ENCODE results near the gene NAA60.
A peak's percentile ranks its signal among the peaks of the same experiment; 100 is the strongest.

Gene NAA60

DNA sequence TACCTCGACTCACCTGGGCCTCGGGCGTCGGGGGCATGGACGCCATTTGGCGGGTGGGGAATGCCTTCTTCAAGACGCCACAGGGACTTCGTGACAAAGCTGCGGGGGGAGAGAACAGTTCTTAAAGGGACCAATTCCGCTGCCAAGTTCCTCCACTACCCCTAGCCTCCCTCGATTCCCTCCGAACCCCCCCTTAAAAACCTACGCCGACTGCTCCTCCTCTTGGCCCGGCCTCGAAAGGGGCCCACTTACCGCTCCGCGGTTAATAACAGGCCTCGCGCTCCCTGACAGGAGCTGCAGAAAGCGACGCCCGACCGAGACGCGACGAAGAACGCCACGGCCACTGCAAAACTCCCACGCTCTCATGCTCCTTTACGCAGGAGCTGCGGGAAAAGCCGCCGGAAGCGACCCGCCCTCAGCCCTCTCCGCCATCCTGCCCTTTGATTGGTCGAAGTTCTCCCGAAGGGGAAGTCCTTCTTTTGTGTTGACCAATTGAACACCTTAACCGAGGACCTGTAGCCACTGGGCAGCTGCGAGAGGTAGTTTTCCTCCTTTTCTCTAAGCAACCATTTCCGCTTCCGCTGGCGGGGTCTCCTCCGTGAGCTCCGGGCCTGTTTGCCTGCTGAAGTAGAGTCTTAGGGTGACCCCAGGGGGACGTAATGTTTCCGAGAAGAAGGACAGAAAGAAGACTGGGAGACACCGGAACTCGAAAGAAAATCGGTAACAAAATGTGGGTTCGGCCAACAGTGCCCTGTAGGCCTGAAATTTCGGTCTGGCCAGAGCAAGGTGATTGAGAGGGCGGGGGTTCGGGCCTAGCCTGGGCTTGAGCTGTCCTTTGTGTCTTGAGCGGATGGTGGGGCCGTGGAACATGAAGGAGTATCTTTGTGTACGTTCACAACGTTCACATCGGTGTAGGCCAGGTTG lies at the start of gene NAA60, which contains the start of gene ZNF597:
Gene NAA60 (plus strand): TSS at position 573 of the 924 bp plus-strand sequence. CDS start 32,548 bp downstream, outside the sequence.
Gene ZNF597 (minus strand): TSS at position 397 of the 924 bp plus-strand sequence. CDS start 351 bp downstream, at position 46.
- DNase-seq (ENCODE audit: low read depth), result peak; percentile 95

DNA sequence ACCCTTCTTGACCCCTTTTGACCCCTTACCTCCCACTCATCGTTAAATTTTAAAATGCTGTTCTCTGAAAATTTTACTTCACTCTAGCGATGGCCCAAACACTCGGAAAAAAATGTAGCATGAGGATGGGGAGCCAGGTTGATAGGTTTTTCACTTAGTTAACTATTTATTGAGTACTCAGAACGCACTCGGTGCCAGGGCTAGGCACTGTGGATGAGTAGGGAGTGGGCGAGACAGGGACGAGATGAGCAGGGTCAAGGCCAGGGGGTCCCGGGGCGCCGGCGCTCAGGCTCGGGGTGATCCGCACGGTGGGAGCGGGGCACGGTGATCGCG lies 43.1 kb upstream of the NAA60 start:
- DNase-seq (ENCODE audit: low read depth), result no peak

DNA sequence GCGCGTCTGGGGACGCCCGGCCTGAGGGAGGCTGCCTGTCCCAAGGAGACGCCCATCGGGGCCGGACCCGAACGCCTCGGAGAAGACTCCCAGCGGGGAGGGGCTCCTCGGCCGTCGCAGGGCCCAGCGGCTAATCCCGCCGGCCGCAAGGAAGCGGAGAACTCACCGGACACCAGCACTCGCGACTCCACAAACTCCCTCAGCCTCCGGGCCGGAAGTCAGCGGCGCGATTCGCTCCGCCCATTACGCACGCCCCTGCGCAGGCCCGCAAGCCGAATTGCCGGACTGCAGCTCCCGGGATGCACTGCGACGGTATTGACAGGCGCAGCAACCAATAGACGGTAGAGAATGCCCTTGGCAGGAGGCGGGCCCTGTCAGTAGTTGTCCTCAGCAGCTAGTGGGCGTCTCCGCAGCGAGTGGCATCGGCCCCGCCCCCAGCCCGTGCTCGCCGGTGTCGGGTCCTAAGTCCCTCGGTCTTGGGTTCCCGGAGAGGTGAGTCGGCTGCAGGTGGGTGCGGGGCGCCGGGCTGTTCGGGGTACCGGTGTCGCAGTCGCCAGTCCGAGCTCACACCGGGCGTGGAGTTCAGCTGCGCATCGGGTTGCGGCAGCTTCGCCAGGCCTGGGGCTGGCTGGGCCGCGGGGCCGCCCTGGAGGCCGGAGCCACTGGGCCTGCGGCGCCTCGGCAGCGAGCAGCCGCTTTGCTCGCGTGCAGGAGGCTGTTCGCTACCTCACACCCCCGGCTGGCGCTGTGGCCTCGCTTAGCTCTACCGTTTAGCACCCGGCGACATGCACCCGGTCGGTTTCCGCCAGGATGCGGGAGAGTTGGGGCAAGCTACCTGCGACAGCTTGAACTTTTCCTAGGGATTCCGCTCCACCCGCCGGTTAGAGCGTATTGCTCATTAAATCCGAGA lies 42.4 kb upstream of the NAA60 start, which contains the start of the genes ZNF174 and ZSCAN32:
Gene ZNF174 (plus strand): TSS at position 437 of the 910 bp plus-strand sequence. CDS start 790 bp downstream, outside the sequence.
Gene ZSCAN32 (minus strand): TSS at position 226 of the 910 bp plus-strand sequence. CDS start 3,447 bp downstream, outside the sequence.
- DNase-seq (ENCODE audit: low read depth), result peak; percentile 99

DNA sequence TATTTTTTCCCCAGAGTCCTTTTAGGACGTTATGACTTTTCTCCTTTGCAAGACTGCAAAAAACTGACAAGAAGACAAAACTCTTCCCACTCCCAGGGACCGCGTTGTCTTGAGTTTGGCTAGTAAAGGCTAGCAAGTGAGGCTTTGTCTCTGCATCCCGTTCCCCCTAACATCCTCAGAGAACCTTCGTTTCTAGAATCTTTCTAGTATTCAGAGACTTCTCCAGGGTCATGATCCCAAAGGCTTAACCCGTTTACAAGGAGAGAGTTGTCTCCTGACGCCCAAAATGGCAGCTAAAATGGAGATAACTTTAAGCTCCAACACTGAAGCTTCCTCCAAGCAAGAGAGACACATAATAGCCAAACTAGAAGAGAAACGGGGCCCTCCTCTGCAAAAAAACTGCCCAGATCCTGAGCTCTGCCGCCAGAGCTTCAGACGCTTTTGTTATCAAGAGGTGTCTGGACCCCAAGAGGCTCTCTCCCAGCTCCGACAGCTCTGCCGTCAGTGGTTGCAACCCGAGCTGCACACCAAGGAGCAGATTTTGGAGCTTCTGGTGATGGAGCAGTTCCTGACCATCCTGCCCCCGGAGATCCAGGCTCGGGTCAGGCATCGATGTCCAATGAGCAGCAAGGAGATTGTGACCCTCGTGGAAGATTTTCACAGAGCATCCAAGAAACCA lies 41.6 kb upstream of the NAA60 start:
- peak; percentile 20 for DNase-seq (ENCODE audit: low read depth)

DNA sequence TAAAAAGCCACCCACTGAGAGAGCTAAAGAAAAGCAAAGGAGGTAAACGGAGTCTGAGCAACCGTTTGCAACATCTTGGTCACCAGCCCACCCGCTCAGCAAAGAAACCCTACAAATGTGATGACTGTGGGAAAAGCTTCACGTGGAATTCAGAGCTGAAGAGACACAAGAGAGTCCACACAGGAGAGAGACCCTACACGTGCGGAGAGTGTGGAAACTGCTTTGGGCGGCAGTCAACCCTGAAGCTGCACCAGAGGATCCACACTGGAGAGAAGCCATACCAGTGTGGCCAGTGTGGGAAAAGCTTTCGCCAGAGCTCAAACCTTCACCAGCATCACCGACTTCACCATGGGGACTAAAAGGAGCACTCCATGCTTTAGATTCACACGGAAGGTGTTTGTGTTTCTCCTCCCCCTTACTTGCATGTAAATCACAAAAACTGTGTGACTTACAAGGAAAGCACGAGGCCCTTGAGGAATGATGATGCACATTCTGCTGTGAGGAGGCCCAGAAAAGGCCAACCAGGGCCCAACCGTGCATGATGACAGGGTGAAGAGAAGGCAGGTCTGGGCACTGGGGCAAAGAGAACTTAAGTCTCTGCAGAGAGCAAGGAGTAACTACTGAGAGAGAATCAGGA lies 34.8 kb upstream of the NAA60 start:
- no peak for DNase-seq (ENCODE audit: low read depth)

DNA sequence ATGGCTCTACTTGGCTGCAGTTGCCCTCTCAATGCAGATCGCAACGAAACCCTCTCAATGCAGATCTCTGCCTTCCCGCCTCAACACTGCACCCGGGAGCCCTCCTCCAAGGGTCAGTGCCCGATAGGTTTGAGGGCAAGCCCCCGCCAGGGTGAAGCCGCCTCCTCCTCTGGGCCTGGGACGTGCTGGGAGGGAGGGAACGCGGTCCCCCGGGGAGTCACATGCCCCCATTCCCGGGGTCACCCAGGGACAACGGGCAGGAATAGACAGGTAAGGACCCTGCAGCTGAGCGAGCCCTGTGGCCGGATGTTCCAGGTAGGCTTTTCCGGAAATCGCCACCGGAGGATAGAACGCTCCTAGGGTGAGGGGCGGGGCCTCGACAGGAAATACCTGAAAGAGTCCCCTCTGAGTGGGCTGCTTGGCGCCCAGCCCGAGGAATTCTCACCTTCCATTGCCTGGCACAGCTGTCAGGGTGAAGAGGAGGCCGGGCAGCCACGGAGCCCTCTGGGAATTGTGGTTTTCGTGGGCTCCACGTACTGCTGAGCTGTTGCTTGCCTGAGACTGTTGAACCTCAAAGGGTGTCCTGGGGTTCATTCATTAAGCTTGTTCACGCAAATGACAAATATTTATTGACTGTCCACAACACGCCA lies 29.6 kb upstream of the NAA60 start:
- DNase-seq (ENCODE audit: low read depth), result no peak

DNA sequence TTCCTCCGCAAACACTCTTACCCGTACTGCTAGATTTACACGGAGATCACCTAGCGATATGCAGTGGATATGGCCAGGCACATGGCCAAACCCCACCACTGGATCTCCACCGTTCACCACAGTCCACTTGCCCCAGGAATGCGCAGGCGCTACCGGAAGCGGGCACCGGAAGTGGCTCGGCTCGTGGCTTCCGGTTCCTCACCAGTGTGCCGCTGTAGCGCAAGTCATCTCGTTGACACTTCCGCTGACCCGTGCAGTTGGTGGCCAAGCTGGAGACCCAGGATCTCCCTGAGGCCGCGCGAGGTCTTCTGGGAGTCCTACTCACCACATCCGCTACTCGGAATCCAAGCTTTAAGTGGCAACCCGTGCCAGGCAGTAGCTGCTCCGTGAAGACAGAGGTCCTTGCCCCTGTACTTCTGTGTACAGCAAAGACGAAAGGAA lies 11.7 kb upstream of the NAA60 start:
- peak; percentile 73 for DNase-seq (ENCODE audit: low read depth)

DNA sequence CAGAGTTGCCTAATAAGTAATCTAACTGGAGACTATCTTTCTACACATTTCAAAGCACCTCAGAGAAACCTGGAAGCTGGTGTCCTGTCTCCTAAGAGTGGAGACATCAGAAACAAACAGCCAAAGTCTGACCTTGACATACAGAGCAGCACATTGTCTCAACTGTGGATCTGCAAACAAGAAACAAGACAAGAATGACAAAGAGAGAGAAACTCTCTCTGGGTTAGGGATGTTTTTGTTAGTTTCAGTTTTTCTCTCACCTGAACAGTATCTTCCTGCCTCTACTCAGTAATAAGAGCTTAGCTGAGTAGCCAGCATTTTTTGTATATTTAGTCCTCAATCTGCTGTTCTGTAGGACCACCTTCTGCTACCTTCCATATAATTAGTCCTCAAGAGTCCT lies 9.1 kb upstream of the NAA60 start:
- DNase-seq (ENCODE audit: low read depth), result no peak

DNA sequence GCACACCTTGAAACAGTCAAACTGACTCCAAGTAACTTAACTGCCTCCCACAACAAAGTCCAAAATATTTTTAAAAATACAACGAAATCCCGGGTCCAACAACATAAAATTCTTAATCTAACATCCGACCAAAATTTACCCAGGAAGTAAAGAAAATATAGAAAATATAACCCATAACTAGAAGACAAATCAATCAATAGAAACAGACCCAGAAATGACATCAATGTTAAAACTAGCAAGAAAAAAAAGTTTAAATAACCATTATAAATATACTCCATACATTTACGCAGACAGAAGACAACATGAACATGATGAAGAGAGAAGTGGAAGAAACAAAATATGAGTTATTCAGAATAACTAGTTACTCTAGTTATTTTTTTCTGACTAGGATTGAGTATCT lies 3.8 kb upstream of the NAA60 start:
- no peak for DNase-seq (ENCODE audit: low read depth)

DNA sequence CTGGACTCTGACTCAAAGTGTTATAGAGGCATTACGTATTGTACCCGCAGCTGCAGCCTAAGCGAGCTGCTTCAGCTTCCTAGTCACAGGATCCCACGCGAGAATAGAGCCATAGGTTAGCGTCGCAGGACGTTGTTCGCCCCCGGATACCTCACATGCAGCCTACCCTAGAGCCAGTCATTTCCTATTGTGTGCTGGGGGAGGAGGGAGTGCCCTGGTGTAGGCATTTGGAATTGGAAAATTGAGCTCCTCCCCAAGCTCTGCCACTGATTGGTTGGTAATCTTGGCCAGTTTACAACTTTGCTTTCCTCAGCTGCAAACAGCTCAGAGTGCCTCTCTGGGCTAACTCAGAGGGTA lies 530 bp downstream of the NAA60 start:
- DNase-seq (ENCODE audit: low read depth), result peak; percentile 84

DNA sequence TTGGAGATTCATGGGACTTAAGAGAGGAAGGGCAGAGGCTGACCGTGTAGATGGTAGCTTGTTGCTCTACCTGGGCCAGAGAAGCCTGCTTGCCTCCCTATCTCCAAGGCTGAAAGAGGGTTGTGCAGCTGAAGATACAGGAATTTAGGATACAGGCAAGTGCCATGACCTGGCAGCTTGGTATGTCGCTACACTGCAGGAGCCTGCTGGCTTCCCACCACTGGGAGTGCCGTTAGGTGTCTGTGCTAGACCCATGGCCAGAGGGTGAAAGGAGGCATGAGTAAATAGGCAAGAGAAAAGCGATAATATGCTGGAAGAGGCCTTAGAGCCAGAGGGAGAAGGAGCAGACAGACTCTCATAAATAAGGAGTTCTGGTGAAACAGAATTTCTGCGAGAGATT lies 10.6 kb downstream of the NAA60 start:
- DNase-seq (ENCODE audit: low read depth), result peak; percentile 30

DNA sequence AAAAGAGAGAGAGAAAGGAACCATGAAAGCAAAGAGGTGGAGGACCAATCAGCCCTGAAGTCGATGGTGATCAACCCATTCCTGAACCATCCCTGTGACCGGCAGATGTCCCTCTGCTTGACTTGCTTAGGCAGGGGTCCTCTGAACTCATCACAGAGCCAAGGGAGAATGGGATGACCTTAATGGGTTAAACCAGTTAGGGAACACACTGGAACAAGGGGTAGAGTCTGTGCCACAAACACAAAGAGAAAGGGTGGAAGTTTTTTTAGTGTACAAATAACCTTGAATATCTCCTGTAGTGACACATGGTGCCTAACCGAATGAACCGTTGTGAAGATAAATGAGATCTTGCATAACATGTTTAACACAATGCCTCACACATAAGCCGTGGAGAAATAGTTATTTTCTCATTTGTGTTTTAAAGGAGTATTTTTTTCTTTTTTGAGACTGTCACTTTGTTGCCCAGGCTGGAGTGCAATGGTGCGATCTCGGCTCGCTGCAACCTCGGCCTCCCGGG lies 11.2 kb downstream of the NAA60 start:
- no peak for DNase-seq (ENCODE audit: low read depth)

DNA sequence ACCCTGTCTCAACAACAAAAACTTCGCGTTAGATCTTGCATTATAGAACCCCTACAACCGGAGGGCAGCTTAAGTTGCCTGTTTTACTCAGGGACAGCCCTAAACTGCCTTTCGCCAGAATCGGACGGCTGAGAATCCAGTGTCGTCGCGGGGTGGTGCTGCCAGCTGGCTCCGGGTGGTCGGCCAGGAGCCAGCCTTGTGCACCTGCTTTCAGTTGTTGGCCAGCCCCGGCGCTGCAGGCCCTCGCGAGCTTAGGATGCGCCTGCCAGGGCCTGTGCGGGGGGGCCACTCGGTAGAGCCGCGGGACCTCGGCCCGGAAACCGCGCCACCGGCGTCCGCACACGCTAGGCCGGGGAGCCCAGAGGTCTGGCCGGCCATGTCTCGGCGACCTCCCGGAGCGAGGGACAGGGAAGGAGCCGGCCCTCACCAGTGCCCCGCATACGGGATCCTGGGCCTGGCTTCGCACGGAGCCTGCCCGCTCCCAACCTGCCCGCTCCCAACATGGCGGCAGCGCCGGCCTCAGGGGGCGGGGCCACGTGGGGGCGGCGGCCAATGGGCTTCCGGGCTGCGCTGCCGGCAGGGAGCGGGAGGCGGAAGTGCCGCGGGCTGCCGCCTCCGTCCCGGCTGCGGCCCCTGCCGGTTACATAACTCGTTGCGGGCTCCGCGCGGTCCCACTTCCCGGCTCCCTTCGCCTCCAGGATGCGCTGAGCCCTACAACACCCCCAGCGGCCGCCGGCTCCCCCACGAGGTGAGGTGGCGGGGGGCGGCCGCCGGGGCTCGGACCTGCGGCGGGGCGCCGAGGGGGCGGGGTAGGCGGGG lies 14.2 kb downstream of the NAA60 start:
- peak; percentile 90 for DNase-seq (ENCODE audit: low read depth)

DNA sequence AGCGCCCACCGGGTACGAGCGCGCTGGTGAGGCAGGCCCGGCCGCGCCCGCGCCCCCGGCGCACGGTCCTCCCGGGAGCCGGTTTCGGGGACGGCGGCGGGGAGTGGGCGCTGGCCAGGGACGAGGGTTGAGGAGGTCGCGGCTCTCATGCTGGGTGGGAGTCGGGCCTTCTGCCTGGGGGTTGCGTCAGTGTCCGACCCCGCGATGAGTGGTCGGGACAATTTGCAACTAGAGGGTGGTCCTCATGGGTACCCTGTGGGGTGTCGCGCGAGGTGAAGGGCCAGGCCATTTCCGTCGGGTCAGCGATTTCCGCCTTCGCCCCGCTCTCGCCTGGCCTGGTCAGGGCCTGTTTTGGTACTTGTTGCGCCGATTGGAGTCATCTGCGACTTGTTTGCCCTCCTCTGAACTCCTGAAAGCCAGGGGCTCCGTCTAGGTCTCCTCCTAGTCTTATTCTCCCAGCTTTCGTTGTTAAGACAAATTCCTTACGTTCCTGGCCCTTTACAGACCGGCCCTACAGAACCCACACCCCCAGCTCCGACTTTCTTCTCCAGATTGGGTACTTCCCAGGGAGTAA lies 14.9 kb downstream of the NAA60 start:
- DNase-seq (ENCODE audit: low read depth), result peak; percentile 75

DNA sequence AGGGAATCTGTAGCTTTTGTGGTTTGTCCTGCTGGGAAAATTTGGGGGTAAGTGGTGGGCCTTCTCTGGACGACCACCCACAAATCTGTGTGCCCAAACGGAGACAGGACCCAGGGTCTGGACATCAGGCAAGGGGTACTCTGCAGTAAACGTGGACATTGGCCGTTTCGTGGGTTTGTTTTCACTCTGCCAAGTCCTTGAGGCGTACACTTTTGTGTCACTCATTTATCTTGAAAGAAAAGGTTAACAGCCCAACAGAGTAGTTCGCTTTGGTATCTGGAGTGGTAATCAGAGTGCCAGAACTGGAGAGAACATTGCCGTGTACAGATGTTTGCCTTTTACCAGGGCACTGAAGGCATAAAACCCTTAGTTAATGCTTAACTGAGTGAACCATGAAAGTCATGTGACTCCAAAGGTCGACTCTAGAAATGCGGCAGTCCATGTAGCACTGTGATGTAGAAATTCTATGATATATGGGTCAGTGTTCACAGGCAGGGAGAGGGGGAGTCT lies 15.4 kb downstream of the NAA60 start:
- peak; percentile 36 for DNase-seq (ENCODE audit: low read depth)

DNA sequence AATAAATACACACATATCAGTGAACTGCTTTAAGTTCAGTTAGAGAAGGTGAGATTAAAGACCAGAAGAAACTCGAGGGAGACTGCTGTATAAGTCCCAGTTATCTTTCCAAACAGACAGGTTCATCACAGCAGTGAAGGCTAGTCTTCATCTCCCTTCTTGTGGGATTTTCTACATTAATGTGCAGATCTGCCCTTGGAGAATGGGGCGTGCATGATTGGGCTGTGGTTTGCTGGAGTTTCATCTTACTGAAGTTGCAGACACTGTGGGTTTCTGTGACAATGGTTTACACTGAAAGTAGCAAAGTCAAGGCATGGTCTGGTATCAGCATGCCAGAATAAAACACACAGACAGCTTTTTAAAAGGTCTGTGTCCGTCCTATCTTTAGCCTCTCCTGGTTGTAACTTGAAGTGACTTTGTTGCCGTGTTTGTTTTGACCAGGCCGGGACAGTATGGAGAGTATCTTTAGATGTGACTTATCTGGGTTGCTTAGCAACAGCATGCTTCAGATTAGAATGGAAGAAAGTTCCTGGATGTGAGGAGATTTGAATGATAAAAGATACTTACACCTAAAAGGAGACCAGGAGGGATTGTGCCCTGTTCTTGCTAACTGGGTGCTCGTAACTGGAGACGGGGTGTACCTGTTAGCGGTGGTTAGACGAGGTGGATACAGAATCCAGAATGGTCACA lies 16.1 kb downstream of the NAA60 start:
- DNase-seq (ENCODE audit: low read depth), result peak; percentile 68

DNA sequence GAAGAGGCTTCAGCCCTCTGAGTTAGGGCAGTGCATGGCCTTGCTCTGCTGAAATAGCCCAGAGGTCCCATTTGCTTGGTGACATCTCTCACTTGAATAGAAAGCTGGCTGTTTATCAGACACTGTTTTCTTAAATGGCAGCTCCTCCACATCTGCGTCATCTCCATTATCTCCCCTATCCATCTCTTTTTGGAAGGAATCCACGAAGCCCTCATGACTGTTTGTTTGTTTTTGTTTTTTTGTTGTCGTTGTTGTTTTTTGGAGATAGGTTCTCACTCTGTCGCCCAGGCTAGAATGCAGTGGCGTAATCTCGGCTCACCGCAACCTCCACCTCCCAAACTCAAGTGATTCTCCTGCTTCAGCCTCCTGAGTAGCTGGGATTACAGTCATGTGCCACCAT lies 16.6 kb downstream of the NAA60 start:
- DNase-seq (ENCODE audit: low read depth), result no peak

DNA sequence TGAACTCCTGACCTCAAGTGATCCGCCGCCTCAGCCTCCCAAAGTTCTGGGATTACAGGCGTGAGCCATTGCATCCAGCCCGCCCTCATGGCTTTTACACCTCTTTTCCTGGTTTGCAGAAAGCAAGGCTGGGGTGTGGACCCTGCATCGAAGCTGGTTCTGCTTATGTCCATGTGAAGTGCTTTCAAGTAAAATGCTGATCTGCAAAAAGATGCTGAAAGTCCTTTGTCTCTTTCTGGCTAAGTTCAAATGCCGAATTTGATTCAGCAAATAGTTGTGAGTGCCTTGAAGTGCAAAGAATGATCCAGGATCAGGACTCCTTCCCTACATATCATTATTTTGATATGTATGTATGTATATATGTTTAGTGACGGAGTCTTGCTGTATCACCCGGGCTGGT lies 17.1 kb downstream of the NAA60 start:
- DNase-seq (ENCODE audit: low read depth), result no peak

DNA sequence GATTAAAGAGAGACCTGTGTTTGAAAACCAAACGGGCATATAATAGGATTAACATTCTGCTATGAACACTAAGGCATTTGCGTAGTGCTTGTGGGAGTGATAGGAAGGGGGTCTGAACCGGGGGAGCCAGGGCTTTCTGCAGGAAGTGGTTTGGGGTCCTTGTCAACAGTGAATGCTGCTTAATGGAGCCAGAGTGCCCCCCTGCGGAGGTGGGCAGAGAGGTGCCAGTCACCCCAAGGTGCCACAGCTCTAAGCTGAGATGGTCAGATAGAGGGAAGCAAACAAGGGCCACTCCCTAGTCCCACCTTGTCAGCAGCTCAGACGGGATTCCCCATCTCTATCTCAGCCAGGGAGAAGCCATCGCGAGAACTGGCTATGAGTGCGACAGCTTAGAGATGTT lies 17.7 kb downstream of the NAA60 start:
- no peak for DNase-seq (ENCODE audit: low read depth)

All from EH (cell line).